HG03045 (cell line): ENCODE measurements around the gene GRIK1.

Source experiments
- ATAC-seq: cut with Tn5 transposase; IDR thresholded peaks from one replicate; pipeline ENCODE4 v1.9.1; 2021; ENCODE audit warnings: mild to moderate bottlenecking, moderate library complexity; ENCODE audit not compliant: unreplicated experiment

The GRIK1 gene

GRCh38 chr21:29676395-29676794 is 263.4 kb downstream of the GRIK1 start:
- no peak for ATAC-seq

DNA sequence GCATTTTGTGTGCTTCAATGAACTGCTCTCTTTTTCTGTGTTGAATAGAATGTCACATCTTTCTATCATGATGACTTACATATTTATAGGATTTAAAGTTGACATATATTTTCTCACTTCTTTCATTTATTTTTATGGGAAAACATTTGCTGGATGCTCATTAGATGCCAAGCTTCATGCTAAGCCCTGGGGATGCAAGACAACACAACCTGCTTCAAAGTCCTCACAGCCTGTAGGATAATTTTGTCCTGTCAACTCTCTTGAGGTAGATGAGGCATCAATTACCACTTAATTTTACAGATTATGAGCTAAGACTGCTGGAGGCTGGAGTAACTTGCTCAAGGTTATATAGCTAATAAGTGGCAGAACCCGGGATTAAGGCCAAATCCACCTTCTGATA is 264.3 kb downstream of the GRIK1 start:
- no peak for ATAC-seq

DNA sequence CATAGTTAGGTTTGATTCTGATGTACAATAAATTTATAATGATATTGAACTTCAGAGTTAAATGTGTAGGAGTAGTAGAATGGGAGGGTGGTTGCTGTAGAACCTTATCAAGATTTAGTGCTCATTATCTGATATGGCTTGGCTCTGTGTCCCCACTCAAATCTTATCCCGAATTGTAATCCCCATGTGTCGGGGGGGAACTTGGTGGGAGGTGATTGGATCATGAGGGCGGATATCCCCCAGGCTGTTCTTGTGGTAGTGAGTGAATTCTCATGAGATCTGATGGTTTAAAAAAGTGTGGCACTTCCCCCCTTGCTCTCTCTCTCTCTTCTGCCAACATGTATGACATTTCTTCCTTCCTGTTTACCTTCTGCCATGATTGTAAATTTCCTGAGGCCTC is 265.5 kb downstream of the GRIK1 start:
- no peak for ATAC-seq

- ATAC-seq = no peak
These were observed 266.6 kb downstream of the GRIK1 start for GRCh38 chr21:29673096-29673610.

- no peak for ATAC-seq
These were observed 268.1 kb downstream of the GRIK1 start for GRCh38 chr21:29671728-29672127.

DNA sequence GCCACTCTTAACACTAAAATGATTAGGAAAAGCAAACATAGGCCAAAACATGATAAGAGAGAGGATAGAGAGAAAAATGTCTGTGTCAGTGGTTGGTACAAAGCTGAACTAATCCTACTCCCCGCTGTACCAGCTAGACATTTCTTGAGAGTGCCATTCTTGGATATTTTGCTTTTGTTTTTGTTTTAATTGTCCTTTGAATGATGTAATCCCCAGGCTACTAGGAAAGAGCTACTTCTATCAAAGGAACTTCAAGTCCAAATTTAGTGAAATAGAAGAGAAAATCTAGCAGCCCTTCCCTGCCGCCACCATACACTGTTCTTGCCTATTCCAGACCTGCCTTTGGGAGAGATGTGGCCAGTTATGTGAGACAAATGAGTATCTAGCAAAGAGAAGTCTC is 269.6 kb downstream of the GRIK1 start:
- ATAC-seq = no peak

- ATAC-seq = no peak
These were observed 270.4 kb downstream of the GRIK1 start for GRCh38 chr21:29669416-29669815.

DNA sequence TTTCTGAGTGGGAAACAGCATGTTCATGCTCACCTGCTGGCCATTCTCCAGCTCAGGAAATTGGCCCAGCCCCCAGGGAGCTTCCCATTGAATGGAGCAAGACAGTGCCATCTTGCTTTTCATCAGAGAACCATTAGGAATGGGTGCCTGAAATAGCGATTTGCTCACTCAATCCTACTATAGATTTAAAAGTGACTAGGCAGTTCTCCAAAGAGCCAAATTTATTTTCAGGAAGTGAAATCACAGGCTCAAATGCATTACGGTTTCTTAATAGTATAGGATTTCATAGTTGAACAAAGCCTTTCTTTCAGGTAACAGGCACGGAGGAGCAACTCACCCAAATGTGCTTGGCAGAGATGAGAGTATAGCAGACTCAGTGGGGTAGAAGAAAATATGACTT is 272.1 kb downstream of the GRIK1 start:
- ATAC-seq = no peak

- ATAC-seq = no peak
These were observed 275.2 kb downstream of the GRIK1 start for GRCh38 chr21:29664615-29665014.

DNA sequence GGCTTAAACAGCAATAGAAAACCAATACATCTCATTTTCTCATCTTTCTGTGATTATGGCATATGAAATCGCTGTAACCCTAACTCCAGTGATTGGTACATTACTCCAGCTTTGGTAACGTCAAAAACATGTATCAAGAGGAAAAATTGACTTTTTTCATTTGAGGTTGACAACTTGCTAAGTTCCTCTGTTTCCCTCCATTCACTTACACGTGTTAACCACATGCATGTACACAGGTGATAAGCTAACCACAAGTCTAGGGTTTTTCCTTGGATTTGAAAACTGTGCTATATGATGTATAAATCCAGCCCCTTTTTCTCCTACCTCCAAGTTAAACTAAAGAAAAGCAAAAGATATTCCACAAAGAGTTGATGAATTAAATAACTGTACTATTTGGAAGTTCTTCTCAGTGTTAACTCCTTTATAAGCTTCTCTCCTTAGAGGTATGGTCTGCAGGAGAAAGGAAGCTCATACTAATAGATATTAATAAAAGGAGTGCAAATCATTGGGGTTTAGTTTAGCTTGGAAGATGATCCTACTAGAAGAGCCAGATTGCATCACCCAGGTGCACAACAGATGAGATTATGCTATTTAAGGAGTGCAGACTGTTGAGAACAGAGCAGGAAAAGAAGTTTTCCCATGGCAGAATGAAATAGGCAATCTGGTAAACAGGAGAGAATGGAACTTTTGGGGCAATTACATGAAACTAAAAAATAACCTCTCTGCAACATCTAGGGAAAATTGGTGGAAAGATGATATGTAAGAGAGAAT is 277.9 kb downstream of the GRIK1 start:
- ATAC-seq = no peak

- no peak for ATAC-seq
These were observed 279.6 kb downstream of the GRIK1 start for GRCh38 chr21:29660047-29660720.

DNA sequence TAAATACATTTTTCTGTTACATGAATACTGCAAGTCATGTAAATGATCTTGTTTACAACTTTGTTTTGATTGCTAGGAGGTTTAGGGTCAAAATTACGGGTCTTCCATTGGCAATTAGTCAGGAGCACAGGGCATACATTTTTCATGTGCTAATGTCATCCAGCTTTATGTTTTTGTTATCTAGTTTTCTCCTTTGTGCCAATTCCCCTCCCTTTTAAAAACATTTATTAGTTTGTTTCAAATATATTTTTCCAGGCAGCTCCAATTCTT is 280.9 kb downstream of the GRIK1 start:
- no peak for ATAC-seq

DNA sequence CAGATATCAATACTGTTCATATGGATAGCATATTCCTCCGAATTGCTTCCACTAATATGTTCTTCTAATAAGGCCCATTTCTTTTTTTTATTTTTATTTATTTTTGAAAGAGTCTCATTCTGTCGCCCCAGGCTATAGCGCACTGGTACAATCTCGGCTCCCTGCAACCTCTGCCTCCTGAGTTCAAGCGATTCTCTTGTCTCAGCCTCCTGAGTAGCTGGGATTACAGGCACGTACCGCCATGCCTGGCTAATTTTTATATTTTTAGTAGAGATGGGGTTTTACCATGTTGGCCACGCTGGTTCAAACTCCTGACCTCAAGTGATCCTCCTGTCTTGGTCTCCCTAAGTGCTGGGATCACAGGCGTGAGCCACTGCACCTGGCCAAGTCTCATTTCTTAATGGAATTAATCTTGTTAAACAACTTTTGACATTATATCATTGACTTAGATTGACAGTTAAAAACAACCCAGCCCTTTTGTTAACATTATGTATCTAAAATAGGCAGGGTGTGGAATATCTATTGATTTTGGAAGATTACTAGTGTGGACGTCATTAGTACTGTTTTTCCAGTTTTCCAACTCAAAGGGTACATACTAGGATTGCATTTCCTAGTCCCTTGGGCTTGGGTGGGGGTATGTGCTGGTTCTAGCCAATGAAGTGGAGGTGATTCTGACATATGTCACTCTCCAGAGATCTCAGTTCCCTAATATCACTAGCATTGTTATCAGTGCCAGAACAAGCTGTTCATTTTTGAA is 281.4 kb downstream of the GRIK1 start:
- ATAC-seq = no peak

DNA sequence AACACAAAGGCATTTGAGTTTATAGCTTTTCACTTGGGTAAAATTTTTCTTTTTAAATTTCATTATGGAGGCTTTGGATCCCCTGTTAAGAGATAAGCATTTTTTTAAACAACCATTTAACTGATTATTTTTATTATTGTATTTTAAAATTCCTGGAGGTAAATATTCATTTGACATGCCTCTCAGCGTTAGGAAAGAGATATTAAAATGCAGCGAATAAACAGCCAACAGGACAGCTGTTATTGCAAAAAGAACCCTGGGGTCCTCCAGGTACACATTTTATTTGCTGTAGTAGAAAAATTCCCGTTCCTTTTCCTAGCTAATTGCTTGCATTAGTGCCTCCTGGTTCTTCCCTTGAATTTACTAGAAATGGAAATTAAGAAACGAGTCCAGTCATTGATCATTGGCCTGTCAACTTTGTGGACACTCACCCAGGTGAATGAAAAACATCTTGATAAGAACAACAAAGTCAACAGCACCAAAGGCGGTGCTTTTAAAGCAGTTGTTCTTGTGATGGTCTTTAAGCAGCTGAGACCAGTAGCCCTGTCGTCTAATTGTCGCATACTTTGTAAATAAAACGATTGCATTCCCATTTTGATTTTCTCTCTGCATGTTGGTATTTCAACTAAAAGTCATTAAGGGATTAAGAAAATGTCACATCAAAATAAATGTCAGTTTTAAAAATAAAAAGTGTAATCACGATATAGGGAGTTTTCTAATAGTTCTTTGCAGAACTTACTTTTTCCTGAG is 282.4 kb downstream of the GRIK1 start:
- ATAC-seq = no peak

GRCh38 chr21:29656504-29657239 is 283.1 kb downstream of the GRIK1 start:
- ATAC-seq = no peak

GRCh38 chr21:29655577-29655976 is 284.2 kb downstream of the GRIK1 start:
- no peak for ATAC-seq

- no peak for ATAC-seq
These were observed 284.9 kb downstream of the GRIK1 start for GRCh38 chr21:29654855-29655254.

GRCh38 chr21:29654203-29654602 is 285.6 kb downstream of the GRIK1 start:
- ATAC-seq = no peak

DNA sequence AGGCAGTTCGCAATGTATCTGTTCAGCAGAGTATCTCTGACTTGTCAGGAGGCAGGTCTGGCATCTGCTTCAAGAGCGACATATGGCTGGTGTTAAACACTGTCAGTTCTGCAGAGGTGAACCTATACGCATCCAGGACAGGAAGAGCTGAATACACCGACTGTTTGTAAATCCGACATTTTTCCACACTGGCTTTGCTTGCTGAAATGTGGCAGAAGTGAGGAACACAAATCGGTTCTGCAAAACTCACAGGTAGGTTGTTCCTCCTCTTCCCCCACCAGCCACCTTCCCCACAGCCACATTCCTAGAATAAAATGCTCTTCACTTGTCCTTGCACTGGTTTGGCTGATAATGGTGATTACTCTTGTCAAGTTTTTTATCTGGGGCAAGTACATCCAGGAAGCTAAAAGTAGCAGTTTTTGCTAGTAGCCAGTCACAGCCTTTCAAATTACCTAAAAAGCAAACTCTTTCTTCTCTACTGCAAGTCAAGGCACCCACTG is 289.2 kb downstream of the GRIK1 start:
- ATAC-seq = no peak

DNA sequence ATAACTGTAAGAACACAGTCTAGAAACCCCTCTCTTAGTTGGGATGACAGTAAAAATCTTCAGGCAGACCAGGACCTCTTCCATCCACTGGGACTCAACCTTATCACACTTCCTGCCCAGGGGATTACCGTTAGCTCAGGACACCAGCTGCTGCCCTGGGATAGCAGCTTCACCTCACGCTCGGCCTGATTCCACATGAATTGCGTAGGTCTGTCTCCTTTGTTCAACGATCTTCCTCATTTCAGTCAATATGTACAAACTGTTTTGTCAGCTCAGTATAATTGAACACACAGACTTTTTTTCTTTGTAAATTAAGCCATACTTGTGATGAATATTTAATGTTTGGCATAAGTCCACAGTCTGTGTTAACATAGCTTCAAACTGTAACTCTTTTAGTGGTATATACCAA is 290.4 kb downstream of the GRIK1 start:
- no peak for ATAC-seq
